COLO829 (cell line): ENCODE data around the gene ESRP2.
A peak's percentile ranks its signal among the peaks of the same experiment; 100 is the strongest.

ENCODE experiments used
- DNase-seq: peaks from one replicate; pipeline ENCODE4 v3.0.0; 2012; ENCODE audit warnings: low spot score

The ESRP2 gene

GRCh38 chr16:68235887-68236136 lies at the start of gene ESRP2:
TSS of gene ESRP2 (minus strand) at chr16:68236127. CDS start at chr16:68236045, 82 bp downstream.
- no peak for DNase-seq

- DNase-seq, result no peak
These were observed 49.8 kb upstream of the ESRP2 start for GRCh38 chr16:68285683-68286082.

GRCh38 chr16:68284847-68285246 lies 48.9 kb upstream of the ESRP2 start:
- no peak for DNase-seq

GRCh38 chr16:68283801-68284598 lies 48.1 kb upstream of the ESRP2 start:
- no peak for DNase-seq

GRCh38 chr16:68283346-68283745 lies 47.4 kb upstream of the ESRP2 start:
- no peak for DNase-seq

- no peak for DNase-seq
These were observed 46.1 kb upstream of the ESRP2 start for GRCh38 chr16:68282064-68282452.

- DNase-seq, result no peak
These were observed 45.6 kb upstream of the ESRP2 start for GRCh38 chr16:68281368-68282063.

GRCh38 chr16:68279726-68280558 lies 44.0 kb upstream of the ESRP2 start:
- no peak for DNase-seq

- no peak for DNase-seq
These were observed 40.3 kb upstream of the ESRP2 start for GRCh38 chr16:68276223-68276622.

- no peak for DNase-seq
These were observed 39.8 kb upstream of the ESRP2 start for GRCh38 chr16:68275611-68276191.

- no peak for DNase-seq
These were observed 38.5 kb upstream of the ESRP2 start for GRCh38 chr16:68274441-68274840.

GRCh38 chr16:68273896-68274295 lies 38.0 kb upstream of the ESRP2 start:
- DNase-seq, result no peak

- no peak for DNase-seq
These were observed 37.5 kb upstream of the ESRP2 start for GRCh38 chr16:68273459-68273858.

- no peak for DNase-seq
These were observed 36.7 kb upstream of the ESRP2 start for GRCh38 chr16:68272507-68273209.

- no peak for DNase-seq
These were observed 34.4 kb upstream of the ESRP2 start for GRCh38 chr16:68270353-68270752.

- no peak for DNase-seq
These were observed 33.9 kb upstream of the ESRP2 start for GRCh38 chr16:68269793-68270192.

- DNase-seq, result no peak
These were observed 31.9 kb upstream of the ESRP2 start for GRCh38 chr16:68267612-68268405.

GRCh38 chr16:68265078-68265920 lies 29.4 kb upstream of the ESRP2 start:
- DNase-seq, result peak; percentile 17

GRCh38 chr16:68264128-68265077 lies 28.5 kb upstream of the ESRP2 start, which contains the start of gene SLC7A6:
TSS of gene SLC7A6 (plus strand) at chr16:68264526. CDS start at chr16:68274727, 10,201 bp downstream.
- peak; percentile 20 for DNase-seq
